ENCODE results near the gene FOXD4. TPM values are rescaled to one million over a fixed set of nuclear protein-coding genes. Genes with fewer than 3 reads are reported as not detected.
A peak's percentile ranks its signal among the peaks of the same experiment; 100 is the strongest.
"Not testable (repeated sequence)": the region's sequence is repeated elsewhere in the genome, so short reads cannot be mapped to it uniquely, and the experiment has no call there.

FOXD4 gene
- total and polyA plus RNA-seq, 2 of the 8 experiments (the other 6 are each of a cell fraction or from before 2014, with no cell fraction given) = 0.03 TPM; not detected in 1

DNA sequence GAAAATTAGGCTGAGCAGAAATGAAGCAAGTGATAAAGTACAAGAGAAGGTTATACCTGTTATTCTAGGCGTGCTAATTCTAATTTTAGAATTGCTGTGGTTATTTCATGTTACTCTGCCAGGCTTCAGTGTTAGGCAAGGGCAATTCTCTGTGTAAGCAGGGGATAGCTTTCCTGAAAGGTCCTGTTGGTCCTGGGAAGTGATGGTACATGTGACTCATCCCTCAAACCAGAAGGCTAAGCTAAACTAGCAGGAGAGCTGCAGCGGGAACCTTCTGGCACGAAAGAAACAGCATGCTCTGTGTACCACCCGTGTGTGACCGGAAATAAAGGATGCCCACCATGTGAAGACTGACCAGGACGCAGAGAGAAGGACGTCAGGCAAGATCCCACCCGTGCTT lies 8.7 kb downstream of the FOXD4 start:
- H3K56ac ChIP-seq (replicated peaks; ENCODE audit: insufficient read length, low read depth, low read length); H3K9me3 ChIP-seq (ENCODE audit: insufficient read depth in 2 of 2, low read depth in 1 of 2, low read length in 1 of 2); CTCF ChIA-PET (ENCODE audit: partially characterized antibody); H3K9ac ChIP-seq (replicated peaks in 1 of 4; ENCODE audit: extremely low read depth in 1 of 4, low read depth in 3 of 4, low read length in 3 of 4); H2BK12ac ChIP-seq (ENCODE audit: low read depth, low read length); H2BK120ac ChIP-seq (replicated peaks; ENCODE audit: low read depth, low read length); H3K4me1 ChIP-seq (replicated peaks in 1 of 4; ENCODE audit: control insufficient read depth in 3 of 4, insufficient read depth in 4 of 4, low read length in 3 of 4); H4K5ac ChIP-seq (ENCODE audit: insufficient read length, low read depth, low read length); H3K79me2 ChIP-seq (ENCODE audit: control insufficient read depth in 1 of 2, insufficient read depth in 2 of 2, low read length in 2 of 2); H2BK20ac ChIP-seq (ENCODE audit: low read length); H3K79me1 ChIP-seq (ENCODE audit: low read depth, low read length); H4K91ac ChIP-seq (replicated peaks; ENCODE audit: insufficient read length, low read length); H3K36me3 ChIP-seq (ENCODE audit: control insufficient read depth in 2 of 4, insufficient read depth in 4 of 4, low read length in 3 of 4); H2AK5ac ChIP-seq (ENCODE audit: low read depth, low read length); DNase-seq (ENCODE audit: low read depth in 1 of 2, low spot score in 2 of 2); H4K20me1 ChIP-seq (replicated peaks in 1 of 2; ENCODE audit: control insufficient read depth in 1 of 2, insufficient read depth in 2 of 2, low read length in 2 of 2); H3K4me2 ChIP-seq (ENCODE audit: insufficient read depth in 1 of 2, low read depth in 2 of 2, low read length in 2 of 2); H2BK5ac ChIP-seq (ENCODE audit: low read depth, low read length); H3K4ac ChIP-seq (replicated peaks; ENCODE audit: insufficient read length, low read depth, low read length); H3K14ac ChIP-seq (ENCODE audit: insufficient read length); H3K27ac ChIP-seq (ENCODE audit: low read depth, low read length); POLR2A ChIA-PET (ENCODE audit: partially characterized antibody); FAIRE-seq; H2BK15ac ChIP-seq (ENCODE audit: low read length); H2AFZ ChIP-seq (ENCODE audit: low read length); H3K18ac ChIP-seq (ENCODE audit: extremely low read depth, low read length); H3K4me3 ChIP-seq (ENCODE audit: extremely low read depth in 1 of 4, insufficient read depth in 2 of 4, low read depth in 3 of 4, low read length in 4 of 4); H3K23me2 ChIP-seq (ENCODE audit: low read depth, low read length); H3K23ac ChIP-seq (ENCODE audit: insufficient read length); H4K8ac ChIP-seq (ENCODE audit: extremely low read depth, insufficient read depth, low read length): not testable (repeated sequence)
- peak; percentile 28 for TF ChIP-seq EZH2 (IDR thresholded peaks at IDR 0.05; ENCODE audit: low read depth, low read length, severe bottlenecking)
- H3K27me3 ChIP-seq (replicated peaks in 1 of 4; ENCODE audit: control insufficient read depth in 3 of 4, extremely low read depth in 1 of 4, insufficient read depth in 3 of 4, low read length in 3 of 4) = peaks cover 30 to 49% (median 40%) of the 10 kb centered on the region in 4 experiments
- 39% methylated on average over 8 of the region's 8 CpGs; no CpG with 5 or more reads in 1 of the 2 experiments for WGBS, 2 experiments (ENCODE audit: extremely low coverage in 1 of 2, insufficient coverage in 1 of 2, insufficient read length in 1 of 2, insufficient replicate concordance in 2 of 2, low coverage in 1 of 2, low lambda C conversion rate in 2 of 2, missing lambda C conversion rate in 1 of 2)

Measured in H1 (cell line).